CD14-positive monocyte (primary cell): Measurements from ENCODE around the gene CTNNA2. TPM values are rescaled to one million over a fixed set of nuclear protein-coding genes. Genes with fewer than 3 reads are reported as not detected.

ENCODE experiments used
- DNase-seq, 3 donors: peaks; one replicate each; pipeline ENCODE4 v3.0.0-alpha.2; 2011 to 2022
- H2AFZ ChIP-seq: 2 replicates; pipeline ENCODE4 v1.6.0; 2012; ENCODE audit warnings: mild to moderate bottlenecking, low read depth, low read length, inconsistent platforms; ENCODE audit not compliant: insufficient read depth, poor library complexity, severe bottlenecking
- H3K27ac ChIP-seq, 2 donors: 1 replicate in 1 of 2; 2 replicates in 1 of 2; pipeline ENCODE4 v1.5.1; 2012 to 2013; ENCODE audit warnings: low read length in 2 of 2, control low read depth in 1 of 2, inconsistent platforms in 1 of 2, low read depth in 1 of 2, mild to moderate bottlenecking in 1 of 2
- H3K27me3 ChIP-seq, 2 donors: one replicate each; pipeline versions ENCODE4 v1.6.0 to v1.6.1; 2011 to 2013; ENCODE audit warnings: low read length in 2 of 2; ENCODE audit not compliant: control insufficient read depth in 2 of 2, insufficient read depth in 2 of 2
- H3K36me3 ChIP-seq, 2 donors: replicated peaks in 1 of 2; 1 replicate in 1 of 2; 2 replicates in 1 of 2; pipeline versions ENCODE4 v1.5.1 to v1.6.1; 2012 to 2013; ENCODE audit warnings: low read length in 2 of 2, control low read depth in 1 of 2, inconsistent platforms in 1 of 2, mild to moderate bottlenecking in 1 of 2; ENCODE audit not compliant: insufficient read depth in 2 of 2, control insufficient read depth in 1 of 2
- H3K4me1 ChIP-seq, 2 donors: 1 replicate in 1 of 2; 2 replicates in 1 of 2; pipeline versions ENCODE4 v1.5.1 to v1.6.1; 2012 to 2013; ENCODE audit warnings: low read length in 2 of 2, control low read depth in 1 of 2, inconsistent platforms in 1 of 2, mild to moderate bottlenecking in 1 of 2, moderate library complexity in 1 of 2; ENCODE audit not compliant: insufficient read depth in 2 of 2, control insufficient read depth in 1 of 2
- H3K4me2 ChIP-seq: replicated peaks from 2 replicates; pipeline ENCODE3; 2012; ENCODE audit warnings: low read length, moderate library complexity, mild to moderate bottlenecking; ENCODE audit not compliant: poor library complexity, severe bottlenecking; ENCODE audit errors: extremely low read depth
- H3K4me3 ChIP-seq, 3 experiments: fragments of 200-600 bp in 1 of 3; sonication (generic) in 1 of 3; replicated peaks in 1 of 3; 1 replicate in 2 of 3; 2 replicates in 1 of 3; pipeline ENCODE4 v1.5.1; 2011 to 2013; ENCODE audit warnings: low read length in 3 of 3, mild to moderate bottlenecking in 3 of 3, control low read depth in 2 of 3, low read depth in 2 of 3, inconsistent platforms in 1 of 3, moderate library complexity in 1 of 3
- H3K79me2 ChIP-seq: 2 replicates; pipeline ENCODE4 v1.6.0; 2012; ENCODE audit warnings: mild to moderate bottlenecking, control low read depth, inconsistent platforms, low read length, moderate library complexity; ENCODE audit not compliant: insufficient read depth
- H3K9ac ChIP-seq: 2 replicates; pipeline ENCODE4 v1.6.0; 2017; ENCODE audit warnings: low read length, mild to moderate bottlenecking; ENCODE audit not compliant: insufficient read depth, poor library complexity, severe bottlenecking
- H3K9me3 ChIP-seq, 2 donors: replicated peaks in 1 of 2; 1 replicate in 1 of 2; 2 replicates in 1 of 2; pipeline versions ENCODE4 v1.5.1 to v1.6.1; 2012 to 2013; ENCODE audit warnings: low read length in 2 of 2, control low read depth in 1 of 2; ENCODE audit not compliant: control insufficient read depth in 1 of 2, insufficient read depth in 1 of 2
- H4K20me1 ChIP-seq: 2 replicates; pipeline ENCODE4 v1.6.0; 2012; ENCODE audit warnings: mild to moderate bottlenecking, low read length, control low read depth, moderate library complexity; ENCODE audit not compliant: insufficient read depth
- H3K27ac Mint-ChIP-seq, 7 donors: one replicate each; pipeline ENCODE4 v1.8.0; 2020; ENCODE audit warnings: mild to moderate bottlenecking in 7 of 7, mixed read lengths in 7 of 7, moderate library complexity in 6 of 7, inconsistent platforms in 2 of 7
- H3K27me3 Mint-ChIP-seq, 3 donors: one replicate each; pipeline ENCODE4 v1.8.0; 2021 to 2022; ENCODE audit warnings: low read depth in 3 of 3, mild to moderate bottlenecking in 3 of 3, mixed read lengths in 3 of 3, moderate library complexity in 3 of 3, inconsistent platforms in 1 of 3
- H3K36me3 Mint-ChIP-seq, 2 donors: one replicate each; pipeline ENCODE4 v1.8.0; 2020; ENCODE audit warnings: mixed read lengths in 2 of 2, inconsistent platforms in 1 of 2, mild to moderate bottlenecking in 1 of 2
- H3K4me1 Mint-ChIP-seq: one replicate; pipeline ENCODE4 v1.8.0; 2020; ENCODE audit warnings: mild to moderate bottlenecking, mixed read lengths
- H3K4me3 Mint-ChIP-seq, 2 donors: one replicate each; pipeline ENCODE4 v1.8.0; 2020; ENCODE audit warnings: mild to moderate bottlenecking in 2 of 2, mixed read lengths in 2 of 2, moderate library complexity in 1 of 2
- H3K9me3 Mint-ChIP-seq, 7 donors: one replicate each; pipeline ENCODE4 v1.8.0; 2020 to 2022; ENCODE audit warnings: mixed read lengths in 7 of 7, mild to moderate bottlenecking in 6 of 7, moderate library complexity in 6 of 7, inconsistent platforms in 2 of 7
- WGBS: methylation state at CpG from one replicate; pipeline ENCODE4 v1.1.5; 2013; ENCODE audit warnings: missing lambda C conversion rate; ENCODE audit not compliant: insufficient coverage; 5-methylcytosine and 5-hydroxymethylcytosine counted together
- intact Hi-C, 2 donors: fragments of 100-400 bp; cut with micrococcal nuclease; formaldehyde crosslinking; loops; one replicate each; pipeline versions ENCODE4 v1.15.0 to v1.15.1; 2023
- polyA plus RNA-seq, 3 donors: library from polyadenylated mRNA; depleted of rRNA in 1 of 3; unstranded in 2 of 3; stranded (reverse) in 1 of 3; fragments of 300-500 nt in 2 of 3; fragments of >200 nt in 1 of 3; fragmentation: Illumina TruSeq in 2 of 3; gene quantifications; 1 replicate in 2 of 3; 2 replicates in 1 of 3; pipeline ENCODE4 v1.2.3, GENCODE V29; 2012 to 2021
- TF ChIP-seq, protein P1 (sequence below): fragments of 200-600 bp; IDR thresholded peaks from one replicate; pipeline ENCODE4 v1.8.0; 2022; ENCODE audit warnings: antibody characterized with exemption, mild to moderate bottlenecking

The CTNNA2 gene
- polyA plus RNA-seq, 3 donors = not detected

DNA sequence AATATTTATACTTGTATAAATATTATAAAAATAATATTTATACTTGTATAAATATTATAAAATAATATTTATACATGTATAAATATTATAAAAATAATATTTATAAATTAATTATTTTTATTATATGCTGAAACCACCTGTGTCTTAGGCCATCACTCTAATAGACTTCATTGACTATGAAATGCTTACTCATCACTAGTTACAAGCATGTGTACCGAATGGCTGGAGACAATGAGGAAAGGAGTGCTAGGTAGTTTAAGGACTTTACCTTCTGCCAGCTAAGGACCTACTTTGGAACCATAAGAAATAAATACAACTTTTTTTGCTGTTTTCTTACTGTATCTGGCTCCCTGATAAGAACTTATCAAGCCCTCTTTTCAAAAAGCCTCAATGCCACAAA is 562.9 kb downstream of the CTNNA2 start:
- Histone ChIP-seq H2AFZ (no peak overlapping the region), H3K27ac (no peak overlapping the region), H4K20me1 (no peaks in the 10 kb centered on the region), H3K4me1 (no peaks in the 10 kb centered on the region), H3K4me3 (no peak overlapping the region), H3K79me2 (no peaks in the 10 kb centered on the region), H3K4me2 (no peak overlapping the region), H3K9ac (no peak overlapping the region), H3K36me3 (no peaks in the 10 kb centered on the region), H3K9me3 (no peaks in the 10 kb centered on the region), H3K27me3 (no peaks in the 10 kb centered on the region)
- no CpG with 5 or more reads among the region's 1 CpG for WGBS
- DNase-seq = no peak
- H3K9me3 Mint-ChIP-seq = peaks cover 0 to 4% (median 3%) of the 10 kb centered on the region in 7 donors
- intact Hi-C loops = no loop called here
- peaks cover 0 to 6% (median under 1%) of the 10 kb centered on the region in 3 donors for H3K27me3 Mint-ChIP-seq
- TF ChIP-seq, protein P1, sequence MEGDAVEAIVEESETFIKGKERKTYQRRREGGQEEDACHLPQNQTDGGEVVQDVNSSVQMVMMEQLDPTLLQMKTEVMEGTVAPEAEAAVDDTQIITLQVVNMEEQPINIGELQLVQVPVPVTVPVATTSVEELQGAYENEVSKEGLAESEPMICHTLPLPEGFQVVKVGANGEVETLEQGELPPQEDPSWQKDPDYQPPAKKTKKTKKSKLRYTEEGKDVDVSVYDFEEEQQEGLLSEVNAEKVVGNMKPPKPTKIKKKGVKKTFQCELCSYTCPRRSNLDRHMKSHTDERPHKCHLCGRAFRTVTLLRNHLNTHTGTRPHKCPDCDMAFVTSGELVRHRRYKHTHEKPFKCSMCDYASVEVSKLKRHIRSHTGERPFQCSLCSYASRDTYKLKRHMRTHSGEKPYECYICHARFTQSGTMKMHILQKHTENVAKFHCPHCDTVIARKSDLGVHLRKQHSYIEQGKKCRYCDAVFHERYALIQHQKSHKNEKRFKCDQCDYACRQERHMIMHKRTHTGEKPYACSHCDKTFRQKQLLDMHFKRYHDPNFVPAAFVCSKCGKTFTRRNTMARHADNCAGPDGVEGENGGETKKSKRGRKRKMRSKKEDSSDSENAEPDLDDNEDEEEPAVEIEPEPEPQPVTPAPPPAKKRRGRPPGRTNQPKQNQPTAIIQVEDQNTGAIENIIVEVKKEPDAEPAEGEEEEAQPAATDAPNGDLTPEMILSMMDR = no peak
- H3K27ac Mint-ChIP-seq = no peak overlapping the region
- no peaks in the 10 kb centered on the region for H3K4me1 Mint-ChIP-seq
- no peak overlapping the region for H3K4me3 Mint-ChIP-seq
- no peaks in the 10 kb centered on the region for H3K36me3 Mint-ChIP-seq

DNA sequence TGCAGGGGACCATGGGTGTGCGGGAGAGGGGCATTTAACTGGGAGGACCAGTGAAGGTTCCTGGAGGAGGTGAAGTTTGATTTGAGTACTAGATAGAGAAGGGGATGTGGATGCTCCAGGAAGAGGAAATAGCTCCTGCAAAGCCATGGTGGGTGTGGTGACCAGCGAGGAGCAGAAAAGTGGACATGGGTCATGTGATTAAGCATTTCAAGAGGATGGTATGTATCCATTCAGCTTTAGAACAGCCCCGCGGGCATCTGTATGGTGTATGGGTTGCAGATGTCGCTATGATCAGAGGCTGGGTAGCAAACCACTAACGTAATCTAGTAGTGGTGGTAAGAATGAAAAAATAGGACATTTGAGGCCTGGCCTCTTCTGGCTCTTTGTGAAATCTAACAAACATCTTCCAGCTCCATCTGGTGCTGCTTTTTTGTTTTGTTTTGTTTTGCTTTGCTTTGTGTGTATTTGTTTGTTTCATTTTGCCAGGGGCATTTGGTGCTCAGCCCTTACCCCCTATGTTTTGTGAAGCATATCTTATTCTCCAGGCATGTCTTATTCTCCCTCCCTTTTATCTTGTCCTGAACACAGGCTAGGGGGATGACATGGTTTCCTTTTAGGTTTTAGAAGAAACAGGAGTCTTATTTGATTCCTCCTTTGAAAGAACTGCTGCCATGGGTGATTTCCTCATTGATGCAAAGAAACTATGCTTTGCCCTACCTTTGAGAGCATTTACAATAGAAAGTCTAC is 565.6 kb downstream of the CTNNA2 start:
- Histone ChIP-seq H2AFZ (no peak overlapping the region), H3K4me1 (no peaks in the 10 kb centered on the region), H3K27me3 (no peaks in the 10 kb centered on the region), H3K36me3 (no peaks in the 10 kb centered on the region), H3K27ac (no peak overlapping the region), H4K20me1 (no peaks in the 10 kb centered on the region), H3K4me2 (no peak overlapping the region), H3K9me3 (no peaks in the 10 kb centered on the region), H3K4me3 (no peak overlapping the region), H3K9ac (no peak overlapping the region), H3K79me2 (no peaks in the 10 kb centered on the region)
- intact Hi-C loops = no loop called here
- H3K9me3 Mint-ChIP-seq = peaks cover 0 to 4% (median 3%) of the 10 kb centered on the region in 7 donors
- TF ChIP-seq, protein P1 = no peak
- H3K4me3 Mint-ChIP-seq = no peak overlapping the region
- H3K27me3 Mint-ChIP-seq = peaks cover 1 to 4% (median 4%) of the 10 kb centered on the region in 3 donors
- H3K27ac Mint-ChIP-seq = no peak overlapping the region
- DNase-seq = no peak
- no peaks in the 10 kb centered on the region for H3K36me3 Mint-ChIP-seq
- H3K4me1 Mint-ChIP-seq = no peaks in the 10 kb centered on the region
- WGBS = 78% methylated on average over 4 of the region's 6 CpGs
